PC-9 (cell line): Measurements from ENCODE around the gene CUX1.

Experiments used
- EZH2 ChIP-seq: fragments of 200-600 bp; sonication (generic); IDR thresholded peaks from 2 replicates; pipeline ENCODE4 v1.8.0; 2017; ENCODE audit warnings: antibody characterized with exemption, low read depth
- TF ChIP-seq, protein P1 (sequence below): fragments of 200-600 bp; sonication (generic); conservative IDR thresholded peaks from 2 replicates; pipeline ENCODE4 v1.6.1; 2017; ENCODE audit warnings: mixed run types, antibody characterized with exemption, mild to moderate bottlenecking, moderate library complexity

- TF ChIP-seq, protein P1, sequence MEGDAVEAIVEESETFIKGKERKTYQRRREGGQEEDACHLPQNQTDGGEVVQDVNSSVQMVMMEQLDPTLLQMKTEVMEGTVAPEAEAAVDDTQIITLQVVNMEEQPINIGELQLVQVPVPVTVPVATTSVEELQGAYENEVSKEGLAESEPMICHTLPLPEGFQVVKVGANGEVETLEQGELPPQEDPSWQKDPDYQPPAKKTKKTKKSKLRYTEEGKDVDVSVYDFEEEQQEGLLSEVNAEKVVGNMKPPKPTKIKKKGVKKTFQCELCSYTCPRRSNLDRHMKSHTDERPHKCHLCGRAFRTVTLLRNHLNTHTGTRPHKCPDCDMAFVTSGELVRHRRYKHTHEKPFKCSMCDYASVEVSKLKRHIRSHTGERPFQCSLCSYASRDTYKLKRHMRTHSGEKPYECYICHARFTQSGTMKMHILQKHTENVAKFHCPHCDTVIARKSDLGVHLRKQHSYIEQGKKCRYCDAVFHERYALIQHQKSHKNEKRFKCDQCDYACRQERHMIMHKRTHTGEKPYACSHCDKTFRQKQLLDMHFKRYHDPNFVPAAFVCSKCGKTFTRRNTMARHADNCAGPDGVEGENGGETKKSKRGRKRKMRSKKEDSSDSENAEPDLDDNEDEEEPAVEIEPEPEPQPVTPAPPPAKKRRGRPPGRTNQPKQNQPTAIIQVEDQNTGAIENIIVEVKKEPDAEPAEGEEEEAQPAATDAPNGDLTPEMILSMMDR = no peak
- no peak for TF ChIP-seq EZH2
These were observed 147.4 kb downstream of the CUX1 start for GRCh38 chr7:101964680-101965452.
